Testis (tissue), 2 donors: ENCODE measurements around the gene EMC9.

Experiments used
- POLR2A ChIP-seq: fragments of 450-650 bp; IDR thresholded peaks from one replicate; pipeline ENCODE4 v1.6.1; 2017; ENCODE audit warnings: antibody characterized with exemption, mild to moderate bottlenecking, moderate library complexity
- TF ChIP-seq, protein P1 (sequence below), 3 experiments: fragments of 450-650 bp in 2 of 3; fragments of 200-600 bp in 1 of 3; sonication (generic) in 1 of 3; IDR thresholded peaks; one replicate each; pipeline ENCODE4 v1.5.1; 2016 to 2019; ENCODE audit warnings: antibody characterized with exemption in 3 of 3, mild to moderate bottlenecking in 2 of 3, moderate library complexity in 1 of 3

DNA sequence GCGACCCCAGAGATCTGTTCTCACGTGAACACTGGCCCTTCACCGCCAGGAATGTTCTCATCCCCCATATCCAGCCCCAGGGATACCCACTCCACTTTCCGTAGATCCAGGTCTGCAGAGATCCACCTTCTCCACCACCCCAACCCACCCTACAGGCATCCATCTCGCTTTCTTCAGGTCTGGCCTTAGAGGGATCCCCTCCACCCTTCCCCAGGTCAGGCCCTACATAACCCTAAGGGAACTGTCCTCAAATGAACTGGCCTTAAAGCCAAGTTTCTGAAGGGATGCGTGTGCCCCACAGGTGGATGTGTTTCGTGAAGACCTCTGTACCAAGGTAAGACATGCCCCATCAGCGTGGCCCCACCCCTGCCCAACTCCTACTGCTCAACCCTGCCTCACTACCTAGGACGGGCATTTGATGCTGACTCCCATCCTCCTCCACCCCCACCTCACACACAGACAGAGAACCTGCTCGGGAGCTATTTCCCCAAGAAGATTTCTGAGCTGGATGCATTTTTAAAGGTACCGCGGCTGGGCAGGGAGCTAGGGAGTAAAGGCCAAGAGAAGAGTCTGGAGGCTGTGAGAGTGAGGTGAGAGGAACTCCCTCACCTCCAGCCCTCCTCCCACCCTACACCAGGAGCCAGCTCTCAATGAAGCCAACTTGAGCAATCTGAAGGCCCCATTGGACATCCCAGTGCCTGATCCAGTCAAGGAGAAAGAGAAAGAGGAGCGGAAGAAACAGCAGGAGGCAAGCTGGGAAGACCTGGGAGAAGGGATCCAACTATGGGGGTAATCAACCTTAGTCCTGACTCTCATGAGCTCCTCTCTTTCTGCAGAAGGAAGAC lies 4.5 kb downstream of the EMC9 start:
- TF ChIP-seq, protein P1, sequence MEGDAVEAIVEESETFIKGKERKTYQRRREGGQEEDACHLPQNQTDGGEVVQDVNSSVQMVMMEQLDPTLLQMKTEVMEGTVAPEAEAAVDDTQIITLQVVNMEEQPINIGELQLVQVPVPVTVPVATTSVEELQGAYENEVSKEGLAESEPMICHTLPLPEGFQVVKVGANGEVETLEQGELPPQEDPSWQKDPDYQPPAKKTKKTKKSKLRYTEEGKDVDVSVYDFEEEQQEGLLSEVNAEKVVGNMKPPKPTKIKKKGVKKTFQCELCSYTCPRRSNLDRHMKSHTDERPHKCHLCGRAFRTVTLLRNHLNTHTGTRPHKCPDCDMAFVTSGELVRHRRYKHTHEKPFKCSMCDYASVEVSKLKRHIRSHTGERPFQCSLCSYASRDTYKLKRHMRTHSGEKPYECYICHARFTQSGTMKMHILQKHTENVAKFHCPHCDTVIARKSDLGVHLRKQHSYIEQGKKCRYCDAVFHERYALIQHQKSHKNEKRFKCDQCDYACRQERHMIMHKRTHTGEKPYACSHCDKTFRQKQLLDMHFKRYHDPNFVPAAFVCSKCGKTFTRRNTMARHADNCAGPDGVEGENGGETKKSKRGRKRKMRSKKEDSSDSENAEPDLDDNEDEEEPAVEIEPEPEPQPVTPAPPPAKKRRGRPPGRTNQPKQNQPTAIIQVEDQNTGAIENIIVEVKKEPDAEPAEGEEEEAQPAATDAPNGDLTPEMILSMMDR (IDR thresholded peaks at IDR 0.05) = no peak
- TF ChIP-seq POLR2A = no peak
